Neural cell (in vitro differentiated cells): ENCODE measurements around the gene THRB. TPM values are rescaled to one million over a fixed set of nuclear protein-coding genes. Genes with fewer than 3 reads are reported as not detected.

Source experiments
- H2AFZ ChIP-seq: fragments of 200-600, 300-800 bp; sonication (generic), shearing (Covaris generic); 2 replicates; pipeline ENCODE4 v1.6.0; 2014; ENCODE audit warnings: low read depth, mild to moderate bottlenecking, antibody characterized with exemption, low read length, moderate library complexity
- H3F3A ChIP-seq: fragments of 200-600 bp; shearing (Covaris generic); 2 replicates; pipeline ENCODE4 v1.6.1; 2016; ENCODE audit warnings: mild to moderate bottlenecking, moderate library complexity, mixed read lengths, antibody characterized with exemption, low read length; ENCODE audit not compliant: insufficient read depth, poor library complexity, severe bottlenecking
- H3K27ac ChIP-seq: fragments of 200-600, 300-800 bp; sonication (generic), shearing (Covaris generic); 2 replicates; pipeline ENCODE4 v1.5.1; 2014; ENCODE audit warnings: mild to moderate bottlenecking, low read length, moderate library complexity
- H3K27me3 ChIP-seq: fragments of 300-800, 200-600 bp; sonication (generic), shearing (Covaris generic); 2 replicates; pipeline ENCODE4 v1.6.0; 2014; ENCODE audit warnings: mild to moderate bottlenecking, low read depth, low read length, moderate library complexity; ENCODE audit not compliant: insufficient read depth
- H3K36me3 ChIP-seq: fragments of 300-800, 200-600 bp; sonication (generic), shearing (Covaris generic); 2 replicates; pipeline ENCODE4 v1.5.1; 2014; ENCODE audit warnings: mild to moderate bottlenecking, antibody characterized with exemption, low read length, moderate library complexity; ENCODE audit not compliant: insufficient read depth
- H3K4me2 ChIP-seq: fragments of 300-800, 200-600 bp; sonication (generic), shearing (Covaris generic); 2 replicates; pipeline ENCODE4 v1.6.0; 2014; ENCODE audit warnings: mild to moderate bottlenecking, low read length
- H3K4me3 ChIP-seq: fragments of 300-800, 200-600 bp; sonication (generic), shearing (Covaris generic); 2 replicates; pipeline ENCODE4 v1.5.1; 2014; ENCODE audit warnings: mild to moderate bottlenecking, low read length, moderate library complexity
- H3K79me2 ChIP-seq: fragments of 200-600 bp; shearing (Covaris generic); replicated peaks from 2 replicates; pipeline ENCODE4 v1.6.0; 2014; ENCODE audit warnings: mild to moderate bottlenecking, low read length, moderate library complexity; ENCODE audit not compliant: insufficient read depth
- H3K9ac ChIP-seq: fragments of 300-800, 200-600 bp; sonication (generic), shearing (Covaris generic); 2 replicates; pipeline ENCODE4 v1.6.1; 2016; ENCODE audit warnings: mild to moderate bottlenecking, low read length, mixed read lengths
- H3K9me2 ChIP-seq: fragments of 200-600 bp; shearing (Covaris generic); 2 replicates; pipeline ENCODE4 v1.6.1; 2016; ENCODE audit warnings: mild to moderate bottlenecking, low read length, mixed read lengths; ENCODE audit not compliant: insufficient read depth
- H3K9me3 ChIP-seq: fragments of 200-600, 300-800 bp; sonication (generic), shearing (Covaris generic); 2 replicates; pipeline ENCODE4 v1.6.1; 2016; ENCODE audit warnings: mild to moderate bottlenecking, mixed run types, low read length, moderate library complexity, mixed read lengths
- H4K20me1 ChIP-seq: fragments of 200-600 bp; shearing (Covaris generic); 2 replicates; pipeline ENCODE4 v1.6.1; 2016; ENCODE audit warnings: mild to moderate bottlenecking, mixed run types; ENCODE audit not compliant: insufficient read depth
- EP300 ChIP-seq: fragments of 450-650 bp; conservative IDR thresholded peaks from 2 replicates; pipeline ENCODE4 v1.6.1; 2014; ENCODE audit warnings: antibody characterized with exemption, mild to moderate bottlenecking, moderate library complexity; ENCODE audit not compliant: poor library complexity, severe bottlenecking
- EZH2 ChIP-seq: fragments of 200-600, 300-800 bp; shearing (Covaris generic), sonication (generic); IDR thresholded peaks from 2 replicates; pipeline ENCODE4 v1.6.1; 2014; ENCODE audit warnings: antibody characterized with exemption, low read length, borderline replicate concordance, mild to moderate bottlenecking; ENCODE audit not compliant: insufficient read depth, poor library complexity, severe bottlenecking
- MXI1 ChIP-seq: fragments of 450-650 bp; conservative IDR thresholded peaks from 2 replicates; pipeline ENCODE4 v1.6.1; 2014; ENCODE audit warnings: antibody characterized with exemption, mild to moderate bottlenecking; ENCODE audit not compliant: poor library complexity, severe bottlenecking
- POLR2AphosphoS5 ChIP-seq: IDR thresholded peaks from 2 replicates; pipeline ENCODE4 v1.6.1; 2012
- RAD21 ChIP-seq: fragments of 450-650 bp; conservative IDR thresholded peaks from 2 replicates; pipeline ENCODE4 v1.6.1; 2014; ENCODE audit warnings: antibody characterized with exemption, mild to moderate bottlenecking, moderate library complexity
- REST ChIP-seq: IDR thresholded peaks from 2 replicates; pipeline ENCODE4 v1.6.1; 2012; ENCODE audit warnings: borderline replicate concordance
- SMC3 ChIP-seq: fragments of 450-650 bp; conservative IDR thresholded peaks from 2 replicates; pipeline ENCODE4 v1.6.1; 2014; ENCODE audit warnings: antibody characterized with exemption, mild to moderate bottlenecking, moderate library complexity; ENCODE audit not compliant: poor library complexity
- TAF1 ChIP-seq: IDR thresholded peaks from 2 replicates; pipeline ENCODE4 v1.6.1; 2012; ENCODE audit warnings: low read depth
- polyA plus RNA-seq: library from polyadenylated mRNA; depleted of rRNA; stranded (reverse); fragments of >200 nt; gene quantifications from 2 replicates; pipeline ENCODE4 v1.2.3, GENCODE V29; 2014
- TF ChIP-seq, protein P1 (sequence below): fragments of 450-650 bp; IDR thresholded peaks from 2 replicates; pipeline ENCODE4 v1.5.1; 2014; ENCODE audit warnings: antibody characterized with exemption, mild to moderate bottlenecking, moderate library complexity; ENCODE audit not compliant: poor library complexity, severe bottlenecking

Gene THRB
- polyA plus RNA-seq, 1 donor from 2014 or later: 1.7 TPM

- Histone ChIP-seq H3K27me3 (no peaks in the 10 kb centered on the region), H3K36me3 (no peaks in the 10 kb centered on the region), H3K4me2 (no peak overlapping the region), H2AFZ (no peak overlapping the region), H3F3A (peaks cover 3% of the 10 kb centered on the region), H3K27ac (no peak overlapping the region), H3K9me2 (no peaks in the 10 kb centered on the region), H3K9me3 (no peaks in the 10 kb centered on the region), H3K79me2 (no peaks in the 10 kb centered on the region), H4K20me1 (no peaks in the 10 kb centered on the region), H3K9ac (no peak overlapping the region), H3K4me3 (no peak overlapping the region)
- no peak for TF ChIP-seq TAF1
- TF ChIP-seq RAD21: no peak
- no peak for TF ChIP-seq EZH2
- TF ChIP-seq, protein P1, sequence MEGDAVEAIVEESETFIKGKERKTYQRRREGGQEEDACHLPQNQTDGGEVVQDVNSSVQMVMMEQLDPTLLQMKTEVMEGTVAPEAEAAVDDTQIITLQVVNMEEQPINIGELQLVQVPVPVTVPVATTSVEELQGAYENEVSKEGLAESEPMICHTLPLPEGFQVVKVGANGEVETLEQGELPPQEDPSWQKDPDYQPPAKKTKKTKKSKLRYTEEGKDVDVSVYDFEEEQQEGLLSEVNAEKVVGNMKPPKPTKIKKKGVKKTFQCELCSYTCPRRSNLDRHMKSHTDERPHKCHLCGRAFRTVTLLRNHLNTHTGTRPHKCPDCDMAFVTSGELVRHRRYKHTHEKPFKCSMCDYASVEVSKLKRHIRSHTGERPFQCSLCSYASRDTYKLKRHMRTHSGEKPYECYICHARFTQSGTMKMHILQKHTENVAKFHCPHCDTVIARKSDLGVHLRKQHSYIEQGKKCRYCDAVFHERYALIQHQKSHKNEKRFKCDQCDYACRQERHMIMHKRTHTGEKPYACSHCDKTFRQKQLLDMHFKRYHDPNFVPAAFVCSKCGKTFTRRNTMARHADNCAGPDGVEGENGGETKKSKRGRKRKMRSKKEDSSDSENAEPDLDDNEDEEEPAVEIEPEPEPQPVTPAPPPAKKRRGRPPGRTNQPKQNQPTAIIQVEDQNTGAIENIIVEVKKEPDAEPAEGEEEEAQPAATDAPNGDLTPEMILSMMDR: no peak
- no peak for TF ChIP-seq REST
- no peak for TF ChIP-seq SMC3
- TF ChIP-seq POLR2AphosphoS5: no peak
- TF ChIP-seq EP300: no peak
- TF ChIP-seq MXI1: no peak
These were observed 99.9 kb downstream of the THRB start for GRCh38 chr3:24394754-24395153.

- no peaks in the 10 kb centered on the region for H4K20me1 ChIP-seq
- no peak overlapping the region for H3K27ac ChIP-seq
- no peak overlapping the region for H3K9ac ChIP-seq
- no peaks in the 10 kb centered on the region for H3K79me2 ChIP-seq
- no peak overlapping the region for H2AFZ ChIP-seq
- TF ChIP-seq SMC3 (no peak), RAD21 (no peak), MXI1 (no peak), TAF1 (no peak), REST (no peak), EP300 (no peak), POLR2AphosphoS5 (no peak), EZH2 (no peak)
- TF ChIP-seq, protein P1: no peak
- peaks cover 6% of the 10 kb centered on the region for H3F3A ChIP-seq
- H3K9me2 ChIP-seq: no peaks in the 10 kb centered on the region
- H3K9me3 ChIP-seq: no peaks in the 10 kb centered on the region
- H3K4me2 ChIP-seq: no peak overlapping the region
- no peaks in the 10 kb centered on the region for H3K36me3 ChIP-seq
- H3K27me3 ChIP-seq: no peaks in the 10 kb centered on the region
- no peak overlapping the region for H3K4me3 ChIP-seq
These were observed 101.3 kb downstream of the THRB start for GRCh38 chr3:24393316-24393715.
